Endothelial cell (in vitro differentiated cells): Measurements from ENCODE around the gene AAK1. TPM values are rescaled to one million over a fixed set of nuclear protein-coding genes. Genes with fewer than 3 reads are reported as not detected.

ENCODE experiments used
- DNase-seq: peaks from one replicate; pipeline ENCODE4 v3.0.0; 2021; ENCODE audit warnings: low spot score
- H3K27ac Mint-ChIP-seq: one replicate; pipeline ENCODE4 v1.8.0; 2021; ENCODE audit warnings: mixed read lengths, inconsistent platforms; ENCODE audit not compliant: unreplicated experiment
- H3K27me3 Mint-ChIP-seq: one replicate; pipeline ENCODE4 v1.8.0; 2021; ENCODE audit warnings: mild to moderate bottlenecking, moderate library complexity, mixed read lengths, inconsistent platforms; ENCODE audit not compliant: unreplicated experiment
- H3K36me3 Mint-ChIP-seq: one replicate; pipeline ENCODE4 v1.8.0; 2021; ENCODE audit warnings: mild to moderate bottlenecking, low read depth, mixed read lengths, inconsistent platforms; ENCODE audit not compliant: unreplicated experiment
- H3K4me1 Mint-ChIP-seq: one replicate; pipeline ENCODE4 v1.8.0; 2021; ENCODE audit warnings: mild to moderate bottlenecking, mixed read lengths, inconsistent platforms; ENCODE audit not compliant: unreplicated experiment
- H3K4me3 Mint-ChIP-seq: one replicate; pipeline ENCODE4 v1.8.0; 2021; ENCODE audit warnings: mild to moderate bottlenecking, mixed read lengths, inconsistent platforms; ENCODE audit not compliant: unreplicated experiment
- H3K9me3 Mint-ChIP-seq: one replicate; pipeline ENCODE4 v1.8.0; 2021; ENCODE audit warnings: mixed read lengths, inconsistent platforms; ENCODE audit not compliant: unreplicated experiment
- CTCF ChIP-seq: fragments of 200-600 bp; sonication (generic); IDR thresholded peaks from one replicate; pipeline ENCODE4 v1.5.0; 2021; ENCODE audit warnings: antibody characterized with exemption; ENCODE audit not compliant: unreplicated experiment
- total RNA-seq: library from RNA; stranded (reverse); fragmentation: NEBNext Ultra II Directional; extraction: Animal tissue kit (Norgen Biotek cat#: 25700); gene quantifications from one replicate; pipeline ENCODE4 v1.2.1, GENCODE V29; 2021; ENCODE audit not compliant: unreplicated experiment

Gene AAK1
- total RNA-seq, 1 donor from 2014 or later, result 144 TPM

GRCh38 chr2:69547984-69548715 lies 95.4 kb downstream of the AAK1 start:
- no peak for TF ChIP-seq CTCF
- no peak for DNase-seq
- no peak overlapping the region for H3K27ac Mint-ChIP-seq
- no peaks in the 10 kb centered on the region for H3K9me3 Mint-ChIP-seq
- H3K27me3 Mint-ChIP-seq, result no peaks in the 10 kb centered on the region
- H3K36me3 Mint-ChIP-seq, result peaks cover 56% of the 10 kb centered on the region
- peaks cover 15% of the 10 kb centered on the region for H3K4me1 Mint-ChIP-seq
- peak overlapping the region; percentile 2 for H3K4me3 Mint-ChIP-seq

GRCh38 chr2:69546646-69547045 lies 96.9 kb downstream of the AAK1 start:
- Mint-ChIP-seq H3K4me3 (no peak overlapping the region), H3K9me3 (no peaks in the 10 kb centered on the region), H3K36me3 (peaks cover 51% of the 10 kb centered on the region), H3K27ac (no peak overlapping the region), H3K27me3 (no peaks in the 10 kb centered on the region), H3K4me1 (peaks cover 11% of the 10 kb centered on the region)
- TF ChIP-seq CTCF, result no peak
- no peak for DNase-seq

- DNase-seq, result no peak
- Mint-ChIP-seq H3K4me3 (no peak overlapping the region), H3K36me3 (peaks cover 48% of the 10 kb centered on the region), H3K4me1 (no peaks in the 10 kb centered on the region), H3K27me3 (no peaks in the 10 kb centered on the region), H3K9me3 (no peaks in the 10 kb centered on the region), H3K27ac (no peak overlapping the region)
- no peak for TF ChIP-seq CTCF
Observed at GRCh38 chr2:69545477-69545932, 98.0 kb downstream of the AAK1 start.

- no peak overlapping the region for H3K4me3 Mint-ChIP-seq
- peaks cover 50% of the 10 kb centered on the region for H3K36me3 Mint-ChIP-seq
- TF ChIP-seq CTCF, result no peak
- no peak for DNase-seq
- H3K27ac Mint-ChIP-seq, result no peak overlapping the region
- no peaks in the 10 kb centered on the region for H3K9me3 Mint-ChIP-seq
- no peaks in the 10 kb centered on the region for H3K27me3 Mint-ChIP-seq
- H3K4me1 Mint-ChIP-seq, result no peaks in the 10 kb centered on the region
Observed at GRCh38 chr2:69544951-69545350, 98.6 kb downstream of the AAK1 start.

- Mint-ChIP-seq H3K9me3 (no peaks in the 10 kb centered on the region), H3K27ac (peak overlapping the region; percentile 20), H3K4me3 (peak overlapping the region; percentile 51), H3K4me1 (peaks cover 18% of the 10 kb centered on the region), H3K36me3 (peaks cover 74% of the 10 kb centered on the region), H3K27me3 (peaks cover 6% of the 10 kb centered on the region)
- no peak for TF ChIP-seq CTCF
- no peak for DNase-seq
Observed at GRCh38 chr2:69539549-69539908, 104.0 kb downstream of the AAK1 start.
